Heart right ventricle (tissue), 16 donors: ENCODE results near the gene TJP3. TPM values are rescaled to one million over a fixed set of nuclear protein-coding genes. Genes with fewer than 3 reads are reported as not detected.
A peak's percentile ranks its signal among the peaks of the same experiment; 100 is the strongest.

Source experiments
- ATAC-seq, 8 donors: fragments of 200-7000 bp; cut with Tn5 transposase; one replicate each; pipeline ENCODE4 v1.9.1; 2020; ENCODE audit warnings: mild to moderate bottlenecking in 8 of 8, moderate library complexity in 8 of 8, moderate number of reproducible peaks in 1 of 8
- DNase-seq, 2 donors: peaks; one replicate each; pipeline ENCODE4 v3.0.0-alpha.2; 2020
- H3K27ac ChIP-seq, 10 donors: fragments of 200-600 bp; sonication (generic) in 2 of 10; one replicate each; pipeline versions ENCODE4 v1.5.0 to v1.8.0; 2020 to 2022; ENCODE audit warnings: mild to moderate bottlenecking in 3 of 10
- H3K27me3 ChIP-seq, 7 donors: fragments of 200-600 bp; one replicate each; pipeline ENCODE4 v1.8.0; 2021 to 2022; ENCODE audit warnings: mild to moderate bottlenecking in 2 of 7
- H3K36me3 ChIP-seq, 9 donors: fragments of 200-600 bp; sonication (generic) in 1 of 9; one replicate each; pipeline versions ENCODE4 v1.5.0 to v1.8.0; 2020 to 2022; ENCODE audit warnings: mild to moderate bottlenecking in 2 of 9
- H3K4me1 ChIP-seq, 9 donors: fragments of 200-600 bp; sonication (generic) in 1 of 9; one replicate each; pipeline versions ENCODE4 v1.5.0 to v1.8.0; 2020 to 2022; ENCODE audit warnings: mild to moderate bottlenecking in 4 of 9
- H3K4me3 ChIP-seq, 10 donors: fragments of 200-600 bp; sonication (generic) in 2 of 10; one replicate each; pipeline versions ENCODE4 v1.5.0 to v1.8.0; 2020 to 2022; ENCODE audit warnings: mild to moderate bottlenecking in 7 of 10, moderate library complexity in 2 of 10
- H3K9me3 ChIP-seq, 11 donors: fragments of 200-600 bp in 10 of 11; sonication (generic) in 2 of 11; one replicate each; pipeline versions ENCODE4 v1.5.0 to v1.8.0; 2013 to 2022; ENCODE audit warnings: mild to moderate bottlenecking in 2 of 11, control low read depth in 1 of 11, moderate library complexity in 1 of 11
- WGBS, 2 donors: extraction: QIAGEN DNeasy Blood & Tissue Kit; methylation state at CpG; one replicate each; pipeline ENCODE4 v1.1.7; 2013; ENCODE audit warnings: inconsistent platforms in 1 of 2; 5-methylcytosine and 5-hydroxymethylcytosine counted together
- intact Hi-C, 10 donors: fragments of 100-400 bp; cut with DNase I; formaldehyde crosslinking; loops; one replicate each; pipeline versions ENCODE4 v1.11.1 to v1.14.2; 2022
- polyA plus RNA-seq, 2 donors: library from polyadenylated mRNA; stranded (reverse); fragments of 200-250 nt; gene quantifications; one replicate each; pipeline ENCODE4 v1.2.3, GENCODE V29; 2013
- total RNA-seq, 10 donors: library from RNA; stranded (reverse); fragmentation: NEBNext Ultra II Directional in 3 of 10; extraction: Animal tissue kit (Norgen Biotek cat#: 25700) in 3 of 10; gene quantifications; one replicate each; pipeline versions ENCODE4 v1.2.1 to v1.2.4, GENCODE V29; 2021 to 2023
- TF ChIP-seq, protein P1 (sequence below), 9 donors: fragments of 200-600 bp; sonication (generic) in 2 of 9; IDR thresholded peaks; one replicate each; pipeline versions ENCODE4 v1.5.0 to v1.8.0; 2021 to 2022; ENCODE audit warnings: antibody characterized with exemption in 9 of 9, mild to moderate bottlenecking in 5 of 9, moderate library complexity in 1 of 9
- donor health status: Arrhythmogenic right ventricular cardiomyopathy.
- donor health status: ischemic (EF 13 %, LVEDD 7.1; RV severe dilation, severe dysfunction).
- donor health status: healthy with polysubstance abuse.
- donor health status: DM: no; HTN: yes; CAD: no.
- donor health status: DM: no; HTN: no; CAD: no.
- donor health status: ischemic (EF 25% LVEDD 6.9; RV normal size, moderate dysfunction).
- donor health status: ischemic (EF 25% LVEDD 5.7; RV mildly dilated, moderate dysfunction).
- donor health status: healthy.
- donor health status: DM: yes; HTN: yes; CAD: no.
- donor health status: Ischemic cardiomyopathy.
- donor health status: ischemic (EF 35%, LVEDD 5.7; RV mildly dilated, moderate dysfunction).
- donor health status: nonischemic (EF 11% LVEDD 7.7; RV severe dilation, severe dysfunction).
- donor health status: DM: yes; HTN: yes; CAD: no.
- donor health status: PGD.
- donor health status: ischemic (EF 29% LVEDD 5.4; RV normal size, mild dysfunction).
- donor health status: nonischemic (EF 23%, LVEDD 6.1; RV moderate dilation, normal function).

Gene TJP3
- total and polyA plus RNA-seq, 12 donors, result 0.06 to 0.49 (median 0.25) TPM; not detected in 8

GRCh38 chr19:3695986-3696659, 12.1 kb upstream of the TJP3 start:
- WGBS, 2 donors, result 90 to 92% methylated on average over 23 of the region's 23 CpGs
- TF ChIP-seq, protein P1, sequence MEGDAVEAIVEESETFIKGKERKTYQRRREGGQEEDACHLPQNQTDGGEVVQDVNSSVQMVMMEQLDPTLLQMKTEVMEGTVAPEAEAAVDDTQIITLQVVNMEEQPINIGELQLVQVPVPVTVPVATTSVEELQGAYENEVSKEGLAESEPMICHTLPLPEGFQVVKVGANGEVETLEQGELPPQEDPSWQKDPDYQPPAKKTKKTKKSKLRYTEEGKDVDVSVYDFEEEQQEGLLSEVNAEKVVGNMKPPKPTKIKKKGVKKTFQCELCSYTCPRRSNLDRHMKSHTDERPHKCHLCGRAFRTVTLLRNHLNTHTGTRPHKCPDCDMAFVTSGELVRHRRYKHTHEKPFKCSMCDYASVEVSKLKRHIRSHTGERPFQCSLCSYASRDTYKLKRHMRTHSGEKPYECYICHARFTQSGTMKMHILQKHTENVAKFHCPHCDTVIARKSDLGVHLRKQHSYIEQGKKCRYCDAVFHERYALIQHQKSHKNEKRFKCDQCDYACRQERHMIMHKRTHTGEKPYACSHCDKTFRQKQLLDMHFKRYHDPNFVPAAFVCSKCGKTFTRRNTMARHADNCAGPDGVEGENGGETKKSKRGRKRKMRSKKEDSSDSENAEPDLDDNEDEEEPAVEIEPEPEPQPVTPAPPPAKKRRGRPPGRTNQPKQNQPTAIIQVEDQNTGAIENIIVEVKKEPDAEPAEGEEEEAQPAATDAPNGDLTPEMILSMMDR (IDR thresholded peaks at IDR 0.05), result no peak
- H3K9me3 ChIP-seq, result peaks cover 0 to 7% (median 0%) of the 10 kb centered on the region in 11 donors
- no peak for DNase-seq
- no peaks in the 10 kb centered on the region for H3K27me3 ChIP-seq
- H3K36me3 ChIP-seq, result peaks cover 0 to 15% (median 0%) of the 10 kb centered on the region in 9 donors
- intact Hi-C loops, result no loop called here
- no peak overlapping the region for H3K4me3 ChIP-seq
- H3K4me1 ChIP-seq, result peaks cover 0 to 39% (median 17%) of the 10 kb centered on the region in 9 donors
- no peak for ATAC-seq
- no peak overlapping the region for H3K27ac ChIP-seq

DNA sequence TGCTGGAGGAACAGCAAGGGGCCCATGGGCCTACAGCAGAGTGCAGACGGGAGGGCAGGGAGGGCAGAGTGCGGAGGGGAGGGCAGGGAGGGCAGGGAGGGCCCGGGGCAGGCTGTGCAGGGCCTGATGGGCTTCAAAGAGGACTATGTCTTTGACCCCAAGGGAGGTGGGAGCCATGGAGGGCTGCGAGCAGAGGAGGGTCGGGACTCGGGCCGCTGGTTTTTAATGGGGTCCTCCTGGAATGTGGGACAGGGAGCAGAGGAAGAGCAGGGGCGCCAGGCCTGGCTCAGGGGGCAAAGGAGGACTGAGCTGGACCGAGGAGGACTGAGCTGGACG, 11.6 kb upstream of the TJP3 start:
- WGBS, 2 donors, result 87 to 91% methylated on average over 10 of the region's 10 CpGs
- TF ChIP-seq, protein P1 (IDR thresholded peaks at IDR 0.05), result no peak
- peaks cover 0 to 15% (median 0%) of the 10 kb centered on the region in 9 donors for H3K36me3 ChIP-seq
- H3K9me3 ChIP-seq, result peaks cover 0 to 2% (median 0%) of the 10 kb centered on the region in 11 donors
- intact Hi-C loops, result no loop called here
- H3K27me3 ChIP-seq, result no peaks in the 10 kb centered on the region
- ATAC-seq (no peak), DNase-seq (no peak)
- no peak overlapping the region for H3K27ac ChIP-seq
- no peak overlapping the region for H3K4me3 ChIP-seq
- peaks cover 0 to 39% (median 17%) of the 10 kb centered on the region in 9 donors for H3K4me1 ChIP-seq

GRCh38 chr19:3697094-3697493, 11.1 kb upstream of the TJP3 start:
- WGBS, 2 donors, result 90 to 92% methylated on average over 30 of the region's 30 CpGs
- DNase-seq (no peak), ATAC-seq (no peak)
- H3K9me3 ChIP-seq, result no peaks in the 10 kb centered on the region
- intact Hi-C loops, result no loop called here
- H3K36me3 ChIP-seq, result peaks cover 0 to 15% (median 0%) of the 10 kb centered on the region in 9 donors
- H3K4me1 ChIP-seq, result peaks cover 0 to 37% (median 17%) of the 10 kb centered on the region in 9 donors
- H3K27ac ChIP-seq, result no peak overlapping the region
- H3K4me3 ChIP-seq, result no peak overlapping the region
- H3K27me3 ChIP-seq, result no peaks in the 10 kb centered on the region
- TF ChIP-seq, protein P1 (IDR thresholded peaks at IDR 0.05), result no peak

DNA sequence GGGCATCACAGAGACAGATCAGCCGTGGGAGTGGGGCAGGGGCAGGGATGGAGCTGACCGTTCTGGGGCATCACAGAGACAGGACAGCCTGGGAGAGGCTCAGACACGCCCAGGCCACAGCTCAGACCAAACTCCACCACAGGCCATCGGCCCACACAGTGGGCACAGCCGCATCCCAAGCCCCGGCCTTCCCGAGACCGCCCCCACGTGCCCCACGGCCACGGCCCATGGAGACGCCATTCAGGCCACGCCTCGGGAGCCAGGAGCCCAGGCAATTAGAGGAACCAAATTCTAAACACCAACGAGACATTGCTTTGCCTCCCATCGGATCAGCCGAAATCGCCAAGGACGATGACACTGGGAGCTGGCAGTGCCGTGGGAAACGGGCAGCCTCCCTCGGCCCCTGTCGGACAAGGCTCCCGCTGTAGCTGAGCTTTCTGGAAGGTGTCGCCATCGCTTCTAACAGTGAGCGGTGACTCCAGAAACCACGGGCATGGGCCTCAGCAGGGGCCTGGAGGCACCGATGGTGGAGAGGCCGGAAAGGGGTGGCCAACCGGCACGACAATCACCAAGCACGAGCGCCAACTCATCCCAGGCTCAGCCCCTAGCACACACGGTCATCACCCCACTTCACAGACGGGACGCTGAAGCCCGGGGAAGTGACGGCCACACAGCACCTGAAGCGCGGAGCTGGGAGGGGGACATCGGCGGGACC, 10.4 kb upstream of the TJP3 start:
- H3K9me3 ChIP-seq, result no peaks in the 10 kb centered on the region
- no peak for DNase-seq
- no peak for ATAC-seq
- no peaks in the 10 kb centered on the region for H3K27me3 ChIP-seq
- intact Hi-C loops, result loop anchor here in 3 of 10 donors (2.0 kb wide), 3 partner anchors 27 to 31 kb away; no protein-coding TSS in a partner anchor
- H3K36me3 ChIP-seq, result peaks cover 0 to 15% (median 0%) of the 10 kb centered on the region in 9 donors
- TF ChIP-seq, protein P1 (IDR thresholded peaks at IDR 0.05), result no peak
- peak overlapping the region in 4 of 10 donors; percentile 65 to 93 (median 91) for H3K4me3 ChIP-seq
- H3K4me1 ChIP-seq, result peaks cover 0 to 33% (median 17%) of the 10 kb centered on the region in 9 donors
- WGBS, 2 donors, result 89 to 92% methylated on average over 43 of the region's 43 CpGs
- H3K27ac ChIP-seq, result peak overlapping the region in 6 of 10 donors; percentile 12 to 95 (median 68)
